GM23338 (cell line): ENCODE measurements around the gene C3orf22. TPM values are rescaled to one million over a fixed set of nuclear protein-coding genes. Genes with fewer than 3 reads are reported as not detected.
A peak's percentile ranks its signal among the peaks of the same experiment; 100 is the strongest.

Experiments used
- ATAC-seq: fragments of 200-7000 bp; cut with Tn5 transposase; 3 replicates; pipeline ENCODE4 v1.9.1; 2020
- DNase-seq: peaks from one replicate; pipeline ENCODE4 v3.0.0-alpha.2; 2015; ENCODE audit warnings: low spot score
- H2AFZ ChIP-seq: fragments of 200-600 bp; sonication (generic); 2 replicates; pipeline ENCODE4 v1.8.0; 2016; ENCODE audit warnings: antibody characterized with exemption, mild to moderate bottlenecking, moderate library complexity
- H3F3A ChIP-seq: fragments of 200-600 bp; sonication (generic); replicated peaks from 2 replicates; pipeline ENCODE4 v1.8.0; 2017; ENCODE audit warnings: antibody characterized with exemption, mixed run types, low read depth
- H3K27ac ChIP-seq: fragments of 200-600 bp; sonication (generic); 2 replicates; pipeline ENCODE4 v1.6.1; 2016; ENCODE audit warnings: low read depth
- H3K27me3 ChIP-seq: fragments of 200-600 bp; sonication (generic); 2 replicates; pipeline ENCODE4 v1.8.0; 2016; ENCODE audit warnings: mild to moderate bottlenecking, mixed run types, moderate library complexity; ENCODE audit not compliant: insufficient read depth
- H3K36me3 ChIP-seq: fragments of 200-600 bp; sonication (generic); 2 replicates; pipeline ENCODE4 v1.8.0; 2016; ENCODE audit warnings: mild to moderate bottlenecking; ENCODE audit not compliant: insufficient read depth
- H3K4me1 ChIP-seq: fragments of 200-600 bp; sonication (generic); 2 replicates; pipeline ENCODE4 v1.8.0; 2016; ENCODE audit warnings: mild to moderate bottlenecking, moderate library complexity; ENCODE audit not compliant: insufficient read depth
- H3K4me2 ChIP-seq: fragments of 200-600 bp; sonication (generic); 2 replicates; pipeline ENCODE4 v1.7.1; 2017; ENCODE audit warnings: mixed run types
- H3K4me3 ChIP-seq: fragments of 200-600 bp; sonication (generic); 2 replicates; pipeline ENCODE4 v1.6.1; 2016; ENCODE audit warnings: mixed run types
- H3K79me2 ChIP-seq: fragments of 200-600 bp; sonication (generic); replicated peaks from 2 replicates; pipeline ENCODE4 v1.8.0; 2017; ENCODE audit warnings: mild to moderate bottlenecking; ENCODE audit not compliant: insufficient read depth
- H3K9me2 ChIP-seq: fragments of 200-600 bp; sonication (generic); 2 replicates; pipeline ENCODE4 v1.8.0; 2017; ENCODE audit not compliant: insufficient read depth
- H4K20me1 ChIP-seq: fragments of 200-600 bp; sonication (generic); replicated peaks from 2 replicates; pipeline ENCODE4 v1.8.0; 2017; ENCODE audit warnings: mild to moderate bottlenecking; ENCODE audit not compliant: insufficient read depth
- H3K27ac Mint-ChIP-seq: 2 replicates; pipeline ENCODE4 v1.8.0; 2020; ENCODE audit warnings: inconsistent platforms, mild to moderate bottlenecking, moderate library complexity, mixed read lengths
- H3K27me3 Mint-ChIP-seq: 3 replicates; pipeline ENCODE4 v1.8.0; 2022; ENCODE audit warnings: low read depth, mild to moderate bottlenecking, moderate library complexity, mixed read lengths, inconsistent platforms; ENCODE audit not compliant: insufficient read depth, poor library complexity
- H3K36me3 Mint-ChIP-seq: 3 replicates; pipeline ENCODE4 v1.8.0; 2021; ENCODE audit warnings: low read depth, mild to moderate bottlenecking, inconsistent platforms, moderate library complexity, mixed read lengths
- H3K4me1 Mint-ChIP-seq: 3 replicates; pipeline ENCODE4 v1.8.0; 2020; ENCODE audit warnings: mild to moderate bottlenecking, inconsistent platforms, mixed read lengths
- H3K4me3 Mint-ChIP-seq: 3 replicates; pipeline ENCODE4 v1.8.0; 2021; ENCODE audit warnings: moderate library complexity, mild to moderate bottlenecking, inconsistent platforms, mixed read lengths
- H3K9me3 Mint-ChIP-seq: 3 replicates; pipeline ENCODE4 v1.8.0; 2020; ENCODE audit warnings: moderate library complexity, mild to moderate bottlenecking, inconsistent platforms, mixed read lengths
- CREB1 ChIP-seq: fragments of 250-450 bp; sonication (Bioruptor Pico); IDR thresholded peaks from 2 replicates; pipeline ENCODE4 v1.5.0; 2020; ENCODE audit warnings: low read depth, mild to moderate bottlenecking, moderate library complexity
- CTCF ChIP-seq, 2 experiments: fragments of 200-600 bp in 1 of 2; sonication (generic) in 1 of 2; conservative IDR thresholded peaks; 2 replicates each; pipeline versions ENCODE4 v1.5.1 to v1.6.1; 2016 to 2017; ENCODE audit warnings: antibody characterized with exemption in 2 of 2, low read depth in 2 of 2, mild to moderate bottlenecking in 2 of 2, moderate library complexity in 1 of 2
- POLR2AphosphoS5 ChIP-seq: IDR thresholded peaks from 2 replicates; pipeline ENCODE4 v1.6.1; 2016; ENCODE audit warnings: antibody characterized with exemption, low read depth
- ZNF114 ChIP-seq: fragments of 250-450 bp; sonication (Bioruptor Pico); IDR thresholded peaks from 2 replicates; pipeline ENCODE4 v1.5.0; 2020; ENCODE audit warnings: mild to moderate bottlenecking, moderate library complexity
- ZNF331 ChIP-seq: fragments of 250-450 bp; sonication (Bioruptor Pico); IDR thresholded peaks from 2 replicates; pipeline ENCODE4 v1.5.0; 2020; ENCODE audit warnings: low read depth, mild to moderate bottlenecking, moderate library complexity
- ZNF462 ChIP-seq: fragments of 250-450 bp; sonication (Bioruptor Pico); IDR thresholded peaks from 2 replicates; pipeline ENCODE4 v1.5.0; 2020; ENCODE audit warnings: mild to moderate bottlenecking, moderate library complexity
- polyA plus RNA-seq: library from polyadenylated mRNA; unstranded; fragments of >200 nt; fragmentation: Nextera tagmentation; extraction: Ambion mirVana; gene quantifications from 2 replicates; pipeline ENCODE4 v1.2.1, GENCODE V29; 2016
- total RNA-seq: library from RNA; depleted of rRNA; stranded (reverse); fragments of >200 nt; shearing (Covaris generic); gene quantifications from 2 replicates; pipeline ENCODE4 v1.2.3, GENCODE V29; 2014

Gene C3orf22
- total and polyA plus RNA-seq, 2 experiments from 2014 or later, result not detected

GRCh38 chr3:126533506-126533905 lies 25.2 kb downstream of the C3orf22 start:
- no peaks in the 10 kb centered on the region for H3K4me1 ChIP-seq
- no peak overlapping the region for H3K27ac ChIP-seq
- H3K4me1 Mint-ChIP-seq, result no peaks in the 10 kb centered on the region
- H4K20me1 ChIP-seq, result no peaks in the 10 kb centered on the region
- no peak overlapping the region for H2AFZ ChIP-seq
- H3K4me2 ChIP-seq, result no peak overlapping the region
- no peaks in the 10 kb centered on the region for H3K36me3 Mint-ChIP-seq
- no peaks in the 10 kb centered on the region for H3K27me3 ChIP-seq
- no peak overlapping the region for H3K4me3 Mint-ChIP-seq
- TF ChIP-seq ZNF114 (no peak), ZNF331 (CRISPR knock-in tag) (no peak)
- no peaks in the 10 kb centered on the region for H3K36me3 ChIP-seq
- H3K9me2 ChIP-seq, result no peaks in the 10 kb centered on the region
- H3K4me3 ChIP-seq, result no peak overlapping the region
- H3F3A ChIP-seq, result no peaks in the 10 kb centered on the region
- ATAC-seq (no peak), DNase-seq (no peak)
- peaks cover 6% of the 10 kb centered on the region for H3K27me3 Mint-ChIP-seq
- H3K79me2 ChIP-seq, result no peaks in the 10 kb centered on the region
- H3K9me3 Mint-ChIP-seq, result no peaks in the 10 kb centered on the region
- no peak overlapping the region for H3K27ac Mint-ChIP-seq

- DNase-seq, result no peak
- H3K4me1 Mint-ChIP-seq, result peaks cover 3% of the 10 kb centered on the region; the same call in 2 of the 3 replicates
- Histone ChIP-seq H3K4me2 (no peak overlapping the region), H2AFZ (no peak overlapping the region), H3K27me3 (no peaks in the 10 kb centered on the region), H3K4me3 (no peak overlapping the region), H3K9me2 (no peaks in the 10 kb centered on the region), H3F3A (no peaks in the 10 kb centered on the region), H3K4me1 (no peaks in the 10 kb centered on the region), H4K20me1 (no peaks in the 10 kb centered on the region), H3K79me2 (no peaks in the 10 kb centered on the region), H3K36me3 (no peaks in the 10 kb centered on the region), H3K27ac (no peak overlapping the region)
- peaks cover 6% of the 10 kb centered on the region for H3K27me3 Mint-ChIP-seq
- no peak for TF ChIP-seq ZNF462 (CRISPR knock-in tag)
- no peak for TF ChIP-seq ZNF114
- 0 out of 4 replicates have a peak, but pooled peaks of 1 of the 2 experiments have one; percentile 4 for TF ChIP-seq CTCF (conservative IDR thresholded peaks at IDR 0.05; ENCODE audit: low read depth in 2 of 2)
- TF ChIP-seq POLR2AphosphoS5, result no peak
- TF ChIP-seq CREB1 (CRISPR knock-in tag), result no peak
- H3K36me3 Mint-ChIP-seq, result no peaks in the 10 kb centered on the region
- no peak overlapping the region for H3K27ac Mint-ChIP-seq
- ATAC-seq, result no peak
- no peak overlapping the region for H3K4me3 Mint-ChIP-seq
- no peaks in the 10 kb centered on the region for H3K9me3 Mint-ChIP-seq
Observed at GRCh38 chr3:126531051-126531330, 27.7 kb downstream of the C3orf22 start.
